ENCODE measurements around the gene CCDC174. TPM values are rescaled to one million over a fixed set of nuclear protein-coding genes. Genes with fewer than 3 reads are reported as not detected.

The CCDC174 gene
- total and polyA plus RNA-seq, 11 donors = 8.7 to 16.1 (median 11.7) TPM

- no peak for DNase-seq
- Histone ChIP-seq H3K4me3 (no peak overlapping the region), H3K27ac (no peak overlapping the region), H3K9me3 (no peaks in the 10 kb centered on the region), H3K4me1 (peaks cover 0 to 9% (median 0%) of the 10 kb centered on the region in 12 donors), H3K36me3 (no peaks in the 10 kb centered on the region), H3K27me3 (peaks cover 0 to 22% (median 0%) of the 10 kb centered on the region in 9 donors)
- ATAC-seq = no peak
- WGBS, 4 donors = 75 to 81% (median 76%) methylated on average over 4 of the region's 4 CpGs
- intact Hi-C loops (cut with DNase I) = loop anchor here in 1 of 10 donors (10.0 kb wide), 2 partner anchors 55 to 95 kb away; no protein-coding TSS in a partner anchor
- TF ChIP-seq CTCF (IDR thresholded peaks at IDR 0.05) (no peak), POLR2A (IDR thresholded peaks at IDR 0.05) (no peak)
Observed at GRCh38 chr3:14609506-14609905, 42.1 kb upstream of the CCDC174 start.

DNA sequence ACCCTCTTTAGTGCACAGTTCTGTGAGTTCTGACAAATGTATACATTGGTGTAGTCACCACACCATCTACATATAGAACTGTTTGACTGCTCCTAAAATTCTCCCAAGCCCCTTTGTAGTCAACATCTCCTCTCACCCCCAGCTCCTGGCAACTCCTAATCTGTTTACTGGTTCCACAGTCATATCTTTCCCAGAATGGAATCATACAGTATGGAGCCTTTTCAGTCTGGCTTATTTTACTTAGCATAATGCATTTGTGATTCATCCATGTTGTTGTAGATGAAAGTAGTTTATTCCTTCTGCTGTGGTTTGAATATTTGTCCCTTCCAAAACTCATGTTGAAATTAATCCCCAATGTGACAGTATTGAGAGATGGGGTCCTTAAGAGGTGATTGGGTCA is 41.6 kb upstream of the CCDC174 start:
- TF ChIP-seq POLR2A (IDR thresholded peaks at IDR 0.05) (no peak), CTCF (IDR thresholded peaks at IDR 0.05) (no peak)
- intact Hi-C loops (cut with DNase I) = loop anchor here in 1 of 10 donors (10.0 kb wide), 2 partner anchors 55 to 95 kb away; no protein-coding TSS in a partner anchor
- H3K4me1 ChIP-seq = peaks cover 0 to 9% (median 0%) of the 10 kb centered on the region in 12 donors
- no peaks in the 10 kb centered on the region for H3K9me3 ChIP-seq
- H3K4me3 ChIP-seq = no peak overlapping the region
- H3K27ac ChIP-seq = no peak overlapping the region
- ATAC-seq (no peak), DNase-seq (no peak)
- H3K27me3 ChIP-seq = peaks cover 0 to 21% (median 0%) of the 10 kb centered on the region in 9 donors
- H3K36me3 ChIP-seq = no peaks in the 10 kb centered on the region

GRCh38 chr3:14614189-14614588 is 37.4 kb upstream of the CCDC174 start:
- DNase-seq (no peak), ATAC-seq (no peak)
- H3K27me3 ChIP-seq = peaks cover 0 to 21% (median 0%) of the 10 kb centered on the region in 9 donors
- H3K4me1 ChIP-seq = no peaks in the 10 kb centered on the region
- no peaks in the 10 kb centered on the region for H3K9me3 ChIP-seq
- H3K4me3 ChIP-seq = no peak overlapping the region
- 76 to 83% (median 77%) methylated on average over 1 of the region's 1 CpG for WGBS, 4 donors
- TF ChIP-seq CTCF (IDR thresholded peaks at IDR 0.05) (no peak), POLR2A (IDR thresholded peaks at IDR 0.05) (no peak)
- intact Hi-C loops (cut with DNase I) = no loop called here
- no peak overlapping the region for H3K27ac ChIP-seq
- H3K36me3 ChIP-seq = no peaks in the 10 kb centered on the region

DNA sequence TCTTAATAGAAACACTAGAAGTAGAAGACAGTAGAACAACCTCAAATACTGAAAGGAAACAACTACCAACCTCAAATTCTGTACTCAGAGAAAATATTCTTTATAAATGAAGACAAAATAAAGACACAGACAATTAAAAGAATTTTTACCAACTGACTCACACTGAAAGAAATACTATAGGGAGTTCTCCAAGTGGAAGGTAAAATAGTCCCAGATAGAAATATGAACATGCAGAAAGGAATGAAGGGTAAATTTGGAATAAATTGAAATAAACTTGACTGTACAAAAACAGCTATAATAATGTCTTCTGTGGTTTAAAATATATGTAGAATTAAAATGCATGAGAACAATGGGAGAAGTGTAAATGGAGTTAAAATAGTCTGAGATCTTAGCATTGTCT is 36.7 kb upstream of the CCDC174 start:
- DNase-seq (no peak), ATAC-seq (no peak)
- Histone ChIP-seq H3K27ac (no peak overlapping the region), H3K4me3 (no peak overlapping the region), H3K27me3 (peaks cover 0 to 21% (median 0%) of the 10 kb centered on the region in 9 donors), H3K4me1 (no peaks in the 10 kb centered on the region), H3K9me3 (no peaks in the 10 kb centered on the region), H3K36me3 (no peaks in the 10 kb centered on the region)
- intact Hi-C loops (cut with DNase I) = no loop called here
- no peak for TF ChIP-seq CTCF (IDR thresholded peaks at IDR 0.05)
- TF ChIP-seq POLR2A (IDR thresholded peaks at IDR 0.05) = no peak

Data from heart left ventricle (tissue), 16 donors.